B cell (primary cell): ENCODE results near the gene ASTN2.

ENCODE experiments used
- EZH2 ChIP-seq: IDR thresholded peaks from 2 replicates; pipeline ENCODE4 v1.6.1; 2012; ENCODE audit warnings: borderline replicate concordance, low read depth, mild to moderate bottlenecking, moderate library complexity, low read length; ENCODE audit not compliant: insufficient read depth, poor library complexity, severe bottlenecking
- TF ChIP-seq, protein P1 (sequence below): fragments of 200-600 bp; IDR thresholded peaks from one replicate; pipeline ENCODE4 v1.8.0; 2022; ENCODE audit warnings: antibody characterized with exemption, mild to moderate bottlenecking

DNA sequence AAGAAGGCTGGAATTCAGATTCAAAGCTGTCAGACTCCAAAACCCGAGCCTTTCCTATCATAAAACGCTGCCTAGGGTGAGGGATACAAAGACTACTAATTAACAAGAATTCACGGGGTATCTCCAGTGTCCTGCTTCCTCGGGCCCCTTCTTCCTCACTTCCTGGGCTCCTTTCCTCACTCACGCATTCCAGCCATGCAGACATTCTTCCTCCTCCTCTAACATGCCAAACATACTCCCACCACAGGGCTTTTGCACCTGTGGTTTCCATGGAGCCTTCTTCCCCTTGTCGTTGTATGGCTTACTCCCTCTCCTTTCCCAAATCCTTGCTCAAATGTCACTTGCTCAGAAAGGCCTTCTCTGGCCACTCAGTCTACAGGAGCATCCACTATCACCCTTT, 919.1 kb downstream of the ASTN2 start:
- TF ChIP-seq EZH2 = no peak
- TF ChIP-seq, protein P1, sequence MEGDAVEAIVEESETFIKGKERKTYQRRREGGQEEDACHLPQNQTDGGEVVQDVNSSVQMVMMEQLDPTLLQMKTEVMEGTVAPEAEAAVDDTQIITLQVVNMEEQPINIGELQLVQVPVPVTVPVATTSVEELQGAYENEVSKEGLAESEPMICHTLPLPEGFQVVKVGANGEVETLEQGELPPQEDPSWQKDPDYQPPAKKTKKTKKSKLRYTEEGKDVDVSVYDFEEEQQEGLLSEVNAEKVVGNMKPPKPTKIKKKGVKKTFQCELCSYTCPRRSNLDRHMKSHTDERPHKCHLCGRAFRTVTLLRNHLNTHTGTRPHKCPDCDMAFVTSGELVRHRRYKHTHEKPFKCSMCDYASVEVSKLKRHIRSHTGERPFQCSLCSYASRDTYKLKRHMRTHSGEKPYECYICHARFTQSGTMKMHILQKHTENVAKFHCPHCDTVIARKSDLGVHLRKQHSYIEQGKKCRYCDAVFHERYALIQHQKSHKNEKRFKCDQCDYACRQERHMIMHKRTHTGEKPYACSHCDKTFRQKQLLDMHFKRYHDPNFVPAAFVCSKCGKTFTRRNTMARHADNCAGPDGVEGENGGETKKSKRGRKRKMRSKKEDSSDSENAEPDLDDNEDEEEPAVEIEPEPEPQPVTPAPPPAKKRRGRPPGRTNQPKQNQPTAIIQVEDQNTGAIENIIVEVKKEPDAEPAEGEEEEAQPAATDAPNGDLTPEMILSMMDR = no peak
